Measurements from ENCODE around the gene TNRC6C.

Gene TNRC6C

DNA sequence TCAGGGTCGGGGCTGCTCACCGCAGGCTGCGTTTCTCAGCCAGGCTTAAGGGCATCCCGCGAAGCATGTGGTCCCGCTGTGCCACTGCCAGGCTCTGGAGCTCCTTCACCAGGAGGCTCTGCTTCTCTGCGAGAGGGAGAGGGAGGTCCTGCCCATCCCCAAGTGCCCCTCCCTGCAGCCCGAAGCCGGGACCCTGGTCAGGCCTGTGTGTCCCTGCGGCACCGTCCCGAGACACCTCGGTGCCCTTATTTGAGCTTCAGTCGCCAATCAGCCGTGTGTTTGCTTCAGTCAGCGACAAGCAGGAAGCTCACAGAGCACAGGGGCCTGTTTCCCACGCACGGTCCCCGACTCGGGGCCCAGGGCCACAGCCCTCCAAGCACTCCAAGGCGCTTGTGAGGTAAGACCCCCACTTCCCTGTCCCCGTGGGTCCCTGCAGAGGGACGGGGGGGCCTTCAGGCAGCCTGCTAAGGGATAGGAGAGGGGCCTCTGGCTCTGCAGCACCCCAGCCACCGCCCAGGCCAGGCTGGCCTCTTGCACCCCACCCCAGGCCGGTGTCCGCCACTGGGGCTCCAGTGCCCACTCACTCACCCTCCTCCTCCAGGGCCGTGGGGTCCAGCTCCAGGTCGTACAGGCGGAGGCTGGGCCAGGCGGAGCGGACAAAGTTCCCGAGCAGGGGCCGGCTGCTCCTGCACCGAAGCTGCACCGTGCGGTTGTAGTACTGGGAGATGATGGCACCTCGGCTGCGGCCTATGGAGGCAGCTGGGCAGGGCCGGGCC is 166.8 kb downstream of the TNRC6C start:
- DNase-seq (ENCODE audit: low read depth, low spot score) = no peak

DNA sequence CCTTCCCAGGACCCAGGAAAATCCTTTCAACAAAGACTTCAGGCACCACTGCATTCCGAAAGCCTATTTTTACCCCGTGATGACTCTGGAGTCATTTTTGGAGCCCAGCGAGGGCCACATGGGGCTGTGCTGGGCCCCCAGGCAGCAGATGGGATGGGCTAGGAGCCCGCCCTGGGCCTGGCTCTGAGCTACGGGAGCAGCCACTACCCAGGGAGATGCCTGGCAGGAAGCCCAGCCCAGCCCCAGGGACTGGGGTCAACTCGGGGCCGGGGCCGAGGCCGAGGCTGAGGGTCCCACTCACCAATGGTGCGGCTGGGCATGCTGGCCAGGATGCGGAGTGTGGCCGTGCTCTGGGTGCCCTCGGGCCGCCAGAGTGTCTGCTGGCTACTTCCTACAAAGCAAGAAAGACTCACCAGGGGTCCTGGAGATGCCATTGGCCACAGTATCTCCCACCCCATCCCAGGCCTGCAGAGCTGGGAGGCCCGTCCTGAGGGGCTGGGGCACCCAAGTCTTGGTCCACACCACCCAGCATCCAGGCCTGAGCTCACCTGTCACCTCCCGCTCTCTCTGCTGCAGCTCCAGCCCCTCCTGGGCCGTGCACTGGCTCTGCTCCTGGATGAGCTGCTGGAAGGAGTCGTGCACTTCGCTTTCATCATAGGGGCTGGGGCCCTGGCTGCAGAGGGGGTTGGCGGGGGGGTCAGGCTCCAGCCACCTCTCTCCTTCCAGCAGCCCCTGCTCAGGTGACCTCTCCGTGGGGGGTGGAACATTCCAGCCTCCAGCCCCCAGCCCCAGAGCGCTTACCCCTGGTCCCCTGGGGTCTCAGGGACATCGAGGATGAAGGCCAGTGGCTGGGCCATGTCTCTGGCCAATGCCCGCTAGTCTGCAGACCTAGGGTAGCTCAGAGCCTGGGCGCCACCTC is 167.7 kb downstream of the TNRC6C start:
- DNase-seq (ENCODE audit: low read depth, low spot score) = no peak

DNA sequence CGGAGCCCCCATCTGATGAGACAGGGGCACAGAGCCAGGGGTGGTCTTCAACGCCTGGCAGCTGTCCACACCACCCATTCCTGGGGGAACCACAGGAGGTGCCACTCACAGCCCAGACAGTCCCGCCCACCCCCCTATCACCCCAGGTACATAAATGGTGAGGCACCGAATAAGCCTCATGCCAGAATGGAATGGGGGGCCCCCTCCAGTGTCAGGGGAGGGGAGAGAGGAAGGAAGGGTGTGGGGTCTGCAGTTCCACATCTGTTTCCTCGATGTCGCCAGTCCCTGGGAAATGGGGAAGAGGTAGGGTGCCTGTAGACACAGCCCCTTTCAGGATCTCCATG is 168.4 kb downstream of the TNRC6C start:
- DNase-seq (ENCODE audit: low read depth, low spot score) = no peak

DNA sequence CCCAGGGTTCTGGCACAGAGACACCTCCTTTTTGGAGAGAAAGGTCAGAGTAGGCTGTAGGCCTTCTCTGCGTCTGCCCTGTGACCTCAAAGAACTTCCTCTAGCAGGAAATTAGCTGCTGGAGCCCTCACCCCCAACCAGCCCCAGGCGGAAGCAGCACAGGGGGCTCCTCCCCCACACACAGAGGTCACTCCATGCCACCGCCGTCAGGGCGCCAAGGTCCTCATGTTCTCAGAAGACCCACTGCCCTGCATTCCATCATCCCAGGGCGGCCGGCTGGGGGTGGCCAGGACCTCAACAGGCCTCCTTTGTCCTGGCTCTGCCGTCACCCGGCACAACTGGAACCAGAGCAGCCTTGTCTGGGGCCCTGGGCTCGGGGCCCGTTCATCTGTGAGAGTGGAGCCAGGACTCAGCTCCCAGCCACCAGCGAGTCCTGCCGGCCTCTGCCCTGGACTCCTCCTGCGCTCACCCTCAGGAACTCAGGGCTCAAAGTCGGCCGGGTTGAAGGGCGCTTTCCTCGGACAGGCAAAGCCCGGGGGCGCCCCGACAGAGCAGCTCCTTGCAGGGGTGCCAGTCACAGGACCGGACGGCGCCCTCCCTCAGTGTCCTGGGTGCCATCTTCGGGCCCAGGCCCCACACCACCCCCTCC is 168.9 kb downstream of the TNRC6C start:
- DNase-seq (ENCODE audit: low read depth, low spot score) = no peak

DNA sequence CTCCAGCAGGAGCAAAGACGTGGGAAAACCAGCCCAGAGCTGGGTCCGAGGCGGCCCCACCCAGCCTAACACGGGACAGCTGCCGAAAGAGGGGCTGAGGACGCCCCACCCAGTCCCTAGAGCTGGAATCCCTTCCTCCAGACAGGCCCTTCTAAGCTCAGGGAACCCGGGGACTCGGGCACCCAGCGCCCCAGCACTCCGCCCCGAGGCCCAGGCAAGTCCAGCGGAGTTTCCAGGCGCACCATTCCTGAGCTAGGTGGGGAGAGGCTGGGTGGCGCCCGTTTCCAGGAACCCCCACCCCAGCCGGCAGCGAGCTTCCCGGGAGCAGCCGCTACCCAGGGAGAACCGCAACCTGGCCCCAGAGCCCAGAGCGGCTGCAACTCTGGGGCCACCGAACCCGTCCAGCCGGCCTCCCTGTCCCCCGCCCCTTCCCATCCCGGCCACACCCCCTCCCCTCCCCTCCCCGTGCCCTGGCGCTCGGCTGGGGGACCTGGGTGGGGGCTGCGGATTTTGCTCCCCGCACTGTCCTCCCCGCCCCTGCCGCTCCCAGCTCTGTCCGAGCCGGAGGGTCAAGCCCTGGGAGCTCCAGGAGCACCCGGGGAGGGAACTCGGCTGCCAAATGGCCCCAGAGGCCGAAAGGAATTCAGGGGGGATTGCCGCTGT is 169.5 kb downstream of the TNRC6C start:
- no peak for DNase-seq (ENCODE audit: low read depth, low spot score)

DNA sequence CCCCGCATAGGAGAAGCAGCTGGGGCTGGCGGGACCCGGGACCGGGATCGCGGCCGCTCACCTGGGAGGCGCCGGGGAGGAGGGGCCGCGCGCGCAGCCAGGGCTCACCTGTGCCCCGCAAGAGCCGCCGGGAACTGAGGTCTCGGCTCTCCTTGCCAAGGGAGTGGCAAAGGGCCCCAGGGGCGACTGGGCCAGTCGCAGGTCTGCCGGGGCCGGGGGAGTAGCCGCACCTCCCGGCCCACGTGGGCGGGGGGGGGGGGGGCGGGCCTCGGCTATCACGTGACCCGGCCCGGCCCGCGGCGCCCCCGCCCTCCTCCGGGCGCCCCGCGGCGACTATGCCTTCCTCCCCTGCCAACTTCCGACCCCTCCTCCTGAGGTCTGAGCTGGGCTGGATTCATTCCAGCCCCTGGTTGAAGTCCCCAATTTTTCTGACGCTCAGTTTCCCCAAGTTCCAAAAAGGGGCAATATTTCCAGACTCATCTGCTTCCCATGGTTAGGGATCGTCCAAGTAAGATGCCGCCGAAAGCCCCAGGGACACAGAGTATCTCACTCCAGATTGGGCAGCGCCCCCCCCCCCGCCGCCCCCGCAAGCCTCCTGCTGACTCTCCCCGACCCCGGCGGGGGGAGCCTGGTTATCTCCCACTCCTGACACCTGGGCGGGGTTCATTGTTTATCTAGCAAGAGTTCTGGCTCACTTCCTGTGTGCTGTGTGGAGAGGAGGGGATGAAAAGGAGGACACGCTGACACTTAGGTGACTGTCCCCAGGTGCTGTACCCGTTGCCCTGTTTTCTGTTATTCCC is 170.2 kb downstream of the TNRC6C start, which contains the start of gene TMC6:
Gene TMC6 (minus strand): TSS at position 205 of the 800 bp plus-strand sequence. CDS start 1,923 bp downstream, outside the sequence.
- DNase-seq (ENCODE audit: low read depth, low spot score) = no peak

DNA sequence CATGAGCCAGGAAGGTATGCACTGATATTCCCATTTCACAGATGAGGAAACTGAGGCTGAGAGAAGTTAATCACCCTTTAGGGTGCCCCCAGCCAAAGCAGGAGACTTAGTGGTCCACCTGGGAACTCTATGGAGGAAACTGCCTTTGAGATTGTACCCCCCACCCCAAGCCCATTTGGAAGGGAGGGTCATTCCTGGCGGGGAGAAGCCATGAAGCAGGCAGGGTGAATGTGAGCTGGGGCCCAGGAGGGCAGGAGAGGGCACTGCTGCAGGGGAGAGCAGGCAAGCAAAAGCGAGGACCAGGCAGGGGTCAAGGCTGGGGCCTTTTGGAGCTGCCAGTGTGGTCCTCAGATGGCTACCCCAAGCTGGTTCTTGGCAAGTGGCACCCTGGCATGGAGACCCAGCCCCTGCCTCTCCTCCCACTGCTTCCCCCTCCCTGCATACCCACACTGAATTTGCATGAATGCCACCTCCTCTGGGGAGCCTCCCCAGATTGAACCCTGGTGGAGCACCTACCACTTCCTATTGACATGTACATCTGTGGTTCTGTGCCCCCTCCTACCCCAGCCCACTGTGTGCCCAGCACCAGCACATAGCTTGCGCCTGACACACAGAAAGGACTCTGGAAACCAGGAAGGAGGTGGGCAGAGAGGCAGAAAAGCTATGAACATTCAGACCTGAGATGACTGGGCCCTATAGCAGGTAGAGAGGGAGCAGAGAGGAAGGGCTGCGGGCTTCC is 171.0 kb downstream of the TNRC6C start:
- DNase-seq (ENCODE audit: low read depth, low spot score) = no peak

DNA sequence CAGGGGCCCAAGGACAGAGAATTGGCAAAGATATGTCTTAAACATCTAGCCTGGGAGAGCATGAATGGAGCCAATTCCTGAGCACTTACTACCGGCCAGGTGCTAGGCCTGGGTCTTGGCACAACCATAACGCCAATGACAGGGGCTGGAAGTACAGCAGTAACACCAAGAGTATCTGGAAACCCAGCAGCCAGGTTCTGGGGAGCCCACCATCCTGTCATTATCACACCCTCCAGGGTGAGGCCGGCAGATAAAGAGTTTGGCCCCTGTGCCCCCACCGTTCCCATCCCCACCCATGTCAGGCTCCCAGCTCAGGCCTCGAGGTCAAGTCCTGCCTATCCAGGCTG is 171.6 kb downstream of the TNRC6C start:
- DNase-seq (ENCODE audit: low read depth, low spot score) = no peak

DNA sequence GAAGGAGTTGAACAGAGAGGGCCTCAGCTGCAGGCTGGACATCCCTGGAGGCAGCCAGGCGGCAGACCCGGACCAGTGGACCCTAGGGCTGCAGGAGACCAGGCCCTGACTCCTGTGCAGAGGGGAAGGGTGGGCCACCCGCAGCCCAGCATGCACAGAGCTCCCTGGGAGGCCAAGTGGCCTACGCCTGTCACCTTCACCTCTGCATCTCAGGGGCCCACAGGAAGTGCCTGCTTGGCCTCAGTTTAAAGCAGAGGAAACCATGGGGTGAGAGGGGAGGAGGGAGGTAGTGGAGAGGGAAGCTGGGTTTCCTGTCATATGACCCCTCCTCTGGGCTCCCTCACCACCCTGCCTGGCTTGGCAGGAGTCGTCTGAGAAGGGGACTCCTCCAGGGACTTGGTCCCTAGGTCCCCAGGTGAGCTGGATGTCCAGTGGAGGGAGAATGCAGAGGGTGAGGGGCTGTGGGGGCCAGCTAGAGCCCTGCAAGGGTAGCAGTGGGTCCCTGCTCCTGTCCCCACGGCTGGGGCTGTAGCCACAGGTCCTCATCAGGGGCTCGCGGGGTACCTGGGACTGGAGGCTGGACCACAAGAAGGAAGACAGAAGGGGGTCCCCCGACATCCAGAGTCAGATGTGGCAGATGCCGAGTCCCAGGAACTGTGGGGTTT is 172.1 kb downstream of the TNRC6C start, which contains the start of gene TMC8:
Gene TMC8 (plus strand): TSS at position 335 of the 665 bp plus-strand sequence. CDS start 818 bp downstream, outside the sequence.
- DNase-seq (ENCODE audit: low read depth, low spot score) = peak; percentile 66

DNA sequence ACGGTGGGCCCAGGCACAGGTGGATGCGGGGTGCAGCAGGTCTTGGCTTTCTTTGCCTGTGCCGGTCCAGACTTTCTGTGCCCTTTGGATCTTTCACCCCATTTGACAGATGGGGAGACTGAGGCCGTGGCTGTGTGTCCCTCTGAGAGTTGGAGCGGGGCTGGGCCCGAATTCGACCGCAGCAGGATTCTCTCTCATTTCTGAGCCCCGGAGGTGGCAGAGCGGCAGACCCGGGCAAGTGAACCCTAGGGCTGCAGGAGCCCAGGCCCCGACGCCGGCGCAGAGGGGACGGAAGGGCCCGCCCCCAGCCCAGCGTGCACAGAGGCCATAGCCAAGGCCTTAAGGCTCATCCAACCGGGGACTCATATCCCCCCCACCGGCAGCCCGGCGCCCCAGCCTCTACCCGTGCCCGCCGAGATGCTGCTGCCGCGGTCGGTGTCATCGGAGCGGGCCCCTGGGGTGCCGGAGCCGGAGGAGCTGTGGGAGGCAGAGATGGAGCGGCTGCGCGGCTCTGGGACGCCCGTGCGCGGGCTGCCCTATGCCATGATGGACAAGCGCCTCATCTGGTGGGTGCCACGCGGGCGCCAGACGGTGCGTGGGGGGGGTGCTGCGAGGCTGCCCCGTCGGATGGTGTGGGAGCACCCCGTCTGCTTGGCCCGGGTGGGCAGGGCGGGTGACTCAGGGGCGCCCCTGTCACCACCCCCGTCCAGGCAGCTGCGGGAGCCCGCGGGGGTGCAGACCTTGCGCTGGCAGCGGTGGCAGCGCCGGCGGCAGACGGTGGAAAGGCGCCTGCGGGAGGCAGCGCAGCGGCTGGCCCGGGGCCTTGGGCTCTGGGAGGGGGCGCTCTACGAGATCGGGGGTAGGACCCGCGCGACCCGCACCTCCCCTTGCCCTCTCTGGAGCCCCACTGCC is 172.9 kb downstream of the TNRC6C start:
- DNase-seq (ENCODE audit: low read depth, low spot score) = no peak

DNA sequence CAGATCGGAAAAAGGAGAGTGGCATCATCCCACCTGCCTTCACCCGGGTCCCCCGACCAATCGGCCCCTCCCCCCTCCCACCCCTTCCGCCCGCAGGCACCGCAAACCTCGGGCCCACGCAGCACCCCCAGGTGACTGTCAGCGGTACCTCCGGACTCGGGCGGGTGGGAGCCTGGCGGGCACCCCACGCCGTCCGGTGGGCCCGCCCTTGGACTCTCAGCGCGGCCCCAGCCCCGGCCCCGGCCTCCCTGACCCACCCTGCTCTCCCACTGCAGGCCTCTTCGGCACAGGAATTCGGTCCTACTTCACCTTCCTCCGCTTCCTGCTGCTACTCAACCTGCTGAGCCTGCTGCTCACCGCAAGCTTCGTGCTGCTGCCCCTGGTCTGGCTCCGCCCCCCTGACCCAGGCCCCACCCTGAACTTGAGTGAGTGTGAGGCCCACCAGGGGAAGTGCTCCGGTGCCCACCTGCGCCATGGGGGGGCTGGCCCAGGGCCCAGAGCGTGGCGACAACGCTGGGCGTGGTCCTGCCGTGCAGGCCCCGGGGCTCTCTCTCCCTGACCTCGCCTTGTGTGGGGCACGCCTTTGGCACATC is 173.7 kb downstream of the TNRC6C start:
- DNase-seq (ENCODE audit: low read depth, low spot score) = no peak

DNA sequence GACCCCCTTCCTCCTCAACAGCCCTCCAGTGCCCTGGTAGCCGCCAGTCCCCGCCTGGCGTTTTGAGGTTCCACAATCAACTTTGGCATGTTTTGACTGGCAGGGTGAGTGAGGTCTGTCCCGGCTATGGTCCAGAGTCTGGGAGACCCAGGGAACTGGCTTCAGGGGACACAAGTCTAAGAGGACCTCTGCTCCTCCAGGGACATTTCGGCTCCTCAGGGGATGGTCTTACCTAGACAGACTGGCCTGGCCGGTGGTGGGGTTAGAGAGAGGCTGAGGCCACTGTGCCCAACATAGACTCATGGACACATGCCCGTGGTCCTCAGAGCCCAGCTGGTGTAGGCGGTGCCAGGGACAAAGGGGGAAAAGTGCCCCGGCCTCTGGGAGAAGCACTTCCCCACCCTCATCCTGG is 174.3 kb downstream of the TNRC6C start:
- DNase-seq (ENCODE audit: low read depth, low spot score) = no peak

DNA sequence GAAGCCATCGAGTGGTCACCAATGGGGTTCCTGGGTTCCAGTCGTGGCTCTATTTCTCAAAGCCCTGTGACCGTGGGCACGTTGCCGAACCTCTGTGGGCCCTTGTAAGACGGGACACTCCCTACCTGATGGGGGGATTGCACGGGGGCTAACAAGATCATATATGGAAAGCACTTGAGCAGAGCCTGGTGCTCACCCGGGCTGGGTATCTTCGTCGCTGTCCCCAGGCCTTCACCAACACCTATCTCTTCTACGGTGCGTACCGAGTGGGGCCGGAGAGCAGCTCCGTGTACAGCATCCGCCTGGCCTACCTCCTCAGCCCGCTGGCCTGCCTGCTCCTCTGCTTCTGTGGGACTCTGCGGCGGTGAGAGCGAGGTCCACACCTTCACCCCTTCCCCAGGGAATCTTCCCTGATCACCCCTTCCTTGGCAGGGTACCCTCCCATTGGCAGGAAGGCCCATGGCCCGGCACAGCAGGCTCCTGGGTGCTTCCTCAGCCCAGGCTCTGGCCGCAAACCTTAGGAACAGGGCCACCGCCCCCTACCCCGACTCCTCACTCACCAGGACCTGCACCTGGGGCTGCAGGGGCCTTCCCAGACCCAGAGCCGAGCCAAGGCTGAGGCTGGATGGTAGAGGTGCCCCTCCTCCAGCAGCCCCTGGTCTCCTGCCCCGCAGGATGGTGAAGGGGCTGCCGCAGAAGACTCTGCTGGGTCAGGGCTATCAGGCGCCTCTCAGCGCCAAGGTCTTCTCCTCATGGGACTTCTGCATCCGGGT is 174.9 kb downstream of the TNRC6C start:
- no peak for DNase-seq (ENCODE audit: low read depth, low spot score)

DNA sequence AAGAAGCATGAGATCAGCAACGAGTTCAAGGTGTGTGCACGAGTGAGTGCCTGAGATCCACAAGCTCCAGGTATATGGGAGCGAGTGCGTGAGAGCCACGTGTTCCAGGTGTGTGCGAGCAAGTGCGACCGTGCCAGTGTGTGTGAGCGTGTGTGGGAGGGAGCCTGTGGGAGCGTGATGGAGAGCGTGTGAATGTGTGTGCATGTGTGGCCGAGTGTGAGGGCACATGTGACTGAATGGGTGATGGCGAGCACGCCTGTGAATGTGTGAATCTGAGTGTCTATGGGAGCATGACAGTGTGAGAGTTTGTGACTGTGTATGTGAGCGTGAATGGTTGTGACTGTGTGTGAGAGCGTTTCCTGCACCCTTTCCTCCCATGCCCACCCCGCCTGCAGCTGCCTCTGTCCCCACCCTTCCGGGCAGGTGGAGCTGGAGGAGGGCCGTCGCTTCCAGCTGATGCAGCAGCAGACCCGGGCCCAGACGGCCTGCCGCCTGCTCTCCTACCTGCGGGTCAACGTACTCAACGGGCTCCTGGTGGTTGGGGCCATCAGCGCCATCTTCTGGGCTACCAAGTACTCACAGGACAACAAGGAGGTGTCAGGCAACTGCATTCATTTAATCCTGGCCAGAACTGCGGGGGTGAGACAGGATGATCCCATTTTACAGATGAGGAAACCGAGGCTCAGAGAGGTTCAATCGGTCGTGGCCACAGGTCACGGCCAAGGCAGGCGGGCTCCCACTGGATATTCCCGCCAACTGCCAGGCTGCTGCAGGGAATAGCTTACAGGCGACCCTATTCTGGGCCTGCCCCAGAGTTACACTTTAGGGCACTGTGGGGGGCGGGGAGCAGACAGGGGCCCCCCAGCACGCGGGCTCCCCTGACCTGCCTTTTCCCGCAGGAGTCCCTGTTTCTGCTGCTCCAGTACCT is 175.7 kb downstream of the TNRC6C start:
- DNase-seq (ENCODE audit: low read depth, low spot score) = no peak

DNA sequence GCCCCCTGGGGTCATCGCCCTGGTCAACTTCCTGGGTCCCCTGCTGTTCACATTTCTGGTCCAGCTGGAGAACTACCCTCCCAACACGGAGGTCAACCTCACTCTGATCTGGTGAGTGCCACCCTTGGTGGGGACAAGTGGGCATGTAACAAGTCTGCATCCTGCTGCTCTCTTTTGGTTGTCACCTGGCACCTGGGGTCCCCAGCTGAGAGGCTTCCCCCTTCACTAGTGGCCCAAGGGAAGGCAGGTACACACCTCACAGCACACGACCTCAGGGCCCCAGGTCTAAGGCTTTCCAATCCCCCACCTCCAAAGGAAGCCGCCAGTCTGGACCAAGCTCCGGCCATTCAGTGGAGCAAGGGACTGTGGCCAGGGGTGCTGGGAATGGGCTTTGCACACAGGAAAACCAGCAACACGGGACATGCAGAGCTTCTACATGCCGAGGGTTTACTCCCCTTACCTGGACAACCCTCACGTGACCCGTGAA is 176.4 kb downstream of the TNRC6C start:
- no peak for DNase-seq (ENCODE audit: low read depth, low spot score)

DNA sequence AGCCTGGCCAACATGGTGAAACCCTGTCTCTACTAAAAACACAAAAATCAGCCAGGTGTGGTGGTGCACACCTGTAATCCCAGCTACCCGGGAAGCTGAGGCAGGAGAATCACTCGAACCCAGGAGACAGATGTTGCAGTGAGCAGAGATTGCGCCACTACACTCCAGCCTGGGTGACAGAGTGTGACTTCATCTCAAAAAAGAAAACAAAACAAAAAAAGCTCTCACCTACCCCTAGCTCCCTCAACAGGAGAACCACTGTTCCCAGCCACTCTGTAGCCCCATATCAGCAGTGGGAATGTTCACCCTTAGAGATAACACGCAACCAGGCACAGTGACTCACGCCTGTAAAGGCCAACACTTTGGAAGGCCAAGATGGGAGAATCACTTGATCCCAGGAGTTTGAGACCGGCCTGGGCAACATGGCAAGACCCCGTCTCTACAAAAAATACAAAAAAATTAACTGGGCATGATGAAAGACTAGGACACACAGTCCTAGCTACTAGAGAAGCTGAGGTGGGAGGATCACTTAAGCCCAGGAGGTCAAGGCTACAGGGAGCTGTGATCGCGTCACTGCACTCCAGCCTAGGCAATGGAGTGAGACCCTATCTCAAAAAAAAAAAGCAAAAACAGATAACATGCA is 177.5 kb downstream of the TNRC6C start:
- no peak for DNase-seq (ENCODE audit: low read depth, low spot score)

Measured in activated CD4-positive, CD25-positive, alpha-beta regulatory T cell treated with anti-CD3 and anti-CD28 coated beads, Interleukin-2, amount 50 U/mL, for 16 hours (primary cell).